Measurements from ENCODE around the gene SRGAP2B.
"Not testable (repeated sequence)": the region's sequence is repeated elsewhere in the genome, so short reads cannot be mapped to it uniquely, and the experiment has no call there.

SRGAP2B gene

GRCh38 chr1:144947495-144947894 is 147.6 kb downstream of the SRGAP2B start:
- DNase-seq (ENCODE audit: low read depth in 2 of 2): not testable (repeated sequence)

GRCh38 chr1:144946525-144947480 is 148.3 kb downstream of the SRGAP2B start:
- not testable (repeated sequence) for DNase-seq (ENCODE audit: low read depth in 2 of 2)

- DNase-seq (ENCODE audit: low read depth in 2 of 2): not testable (repeated sequence)
Measured at GRCh38 chr1:144941710-144942109, 153.4 kb downstream of the SRGAP2B start.

GRCh38 chr1:144940054-144940453 is 155.1 kb downstream of the SRGAP2B start:
- DNase-seq (ENCODE audit: low read depth in 2 of 2): not testable (repeated sequence)

GRCh38 chr1:144938627-144939026 is 156.5 kb downstream of the SRGAP2B start:
- DNase-seq (ENCODE audit: low read depth in 2 of 2): not testable (repeated sequence)

- not testable (repeated sequence) for DNase-seq (ENCODE audit: low read depth in 2 of 2)
Measured at GRCh38 chr1:144936186-144936732, 158.9 kb downstream of the SRGAP2B start.

- not testable (repeated sequence) for DNase-seq (ENCODE audit: low read depth in 2 of 2)
Measured at GRCh38 chr1:144935310-144935709, 159.8 kb downstream of the SRGAP2B start.

GRCh38 chr1:144933014-144933413 is 162.1 kb downstream of the SRGAP2B start:
- DNase-seq (ENCODE audit: low read depth in 2 of 2): not testable (repeated sequence)

- DNase-seq (ENCODE audit: low read depth in 2 of 2): not testable (repeated sequence)
Measured at GRCh38 chr1:144932153-144932552, 163.0 kb downstream of the SRGAP2B start.

GRCh38 chr1:144931553-144931952 is 163.6 kb downstream of the SRGAP2B start:
- not testable (repeated sequence) for DNase-seq (ENCODE audit: low read depth in 2 of 2)

GRCh38 chr1:144930085-144930777 is 164.9 kb downstream of the SRGAP2B start:
- DNase-seq (ENCODE audit: low read depth in 2 of 2): not testable (repeated sequence)

GRCh38 chr1:144927292-144927691 is 167.8 kb downstream of the SRGAP2B start:
- DNase-seq (ENCODE audit: low read depth in 2 of 2): not testable (repeated sequence)

- DNase-seq (ENCODE audit: low read depth in 2 of 2): not testable (repeated sequence)
Measured at GRCh38 chr1:144923640-144924039, 171.5 kb downstream of the SRGAP2B start.

- not testable (repeated sequence) for DNase-seq (ENCODE audit: low read depth in 2 of 2)
Measured at GRCh38 chr1:144922785-144923184, 172.3 kb downstream of the SRGAP2B start.

GRCh38 chr1:144919106-144919505 is 176.0 kb downstream of the SRGAP2B start:
- DNase-seq (ENCODE audit: low read depth in 2 of 2): not testable (repeated sequence)

- DNase-seq (ENCODE audit: low read depth in 2 of 2): not testable (repeated sequence)
Measured at GRCh38 chr1:144918027-144918603, 177.0 kb downstream of the SRGAP2B start.

- not testable (repeated sequence) for DNase-seq (ENCODE audit: low read depth in 2 of 2)
Measured at GRCh38 chr1:144917154-144918026, 177.7 kb downstream of the SRGAP2B start.

- not testable (repeated sequence) for DNase-seq (ENCODE audit: low read depth in 2 of 2)
Measured at GRCh38 chr1:144913977-144914734, 181.0 kb downstream of the SRGAP2B start.

- not testable (repeated sequence) for DNase-seq (ENCODE audit: low read depth in 2 of 2)
Measured at GRCh38 chr1:144913458-144913857, 181.7 kb downstream of the SRGAP2B start.

GRCh38 chr1:144910729-144911128 is 184.4 kb downstream of the SRGAP2B start:
- not testable (repeated sequence) for DNase-seq (ENCODE audit: low read depth in 2 of 2)
